Right lobe of liver (tissue), 4 donors: Measurements from ENCODE around the gene PRKAR2B.
"Not testable (repeated sequence)": the region's sequence is repeated elsewhere in the genome, so short reads cannot be mapped to it uniquely, and the experiment has no call there.

Experiments
- POLR2A ChIP-seq: fragments of 450-650 bp; IDR thresholded peaks from one replicate; pipeline ENCODE4 v1.6.1; 2017; ENCODE audit warnings: antibody characterized with exemption, mild to moderate bottlenecking
- TF ChIP-seq, protein P1 (sequence below), 4 donors: fragments of 200-600 bp in 3 of 4; fragments of 450-650 bp in 1 of 4; IDR thresholded peaks; one replicate each; pipeline versions ENCODE4 v1.5.1 to v1.8.0; 2016 to 2022; ENCODE audit warnings: antibody characterized with exemption in 4 of 4, mild to moderate bottlenecking in 2 of 4
- donor health status: DM: no; HTN: no; CAD: no.
- donor health status: DM: no; HTN: no; CAD: no.
- donor health status: DM: no; HTN: yes; CAD: no.

DNA sequence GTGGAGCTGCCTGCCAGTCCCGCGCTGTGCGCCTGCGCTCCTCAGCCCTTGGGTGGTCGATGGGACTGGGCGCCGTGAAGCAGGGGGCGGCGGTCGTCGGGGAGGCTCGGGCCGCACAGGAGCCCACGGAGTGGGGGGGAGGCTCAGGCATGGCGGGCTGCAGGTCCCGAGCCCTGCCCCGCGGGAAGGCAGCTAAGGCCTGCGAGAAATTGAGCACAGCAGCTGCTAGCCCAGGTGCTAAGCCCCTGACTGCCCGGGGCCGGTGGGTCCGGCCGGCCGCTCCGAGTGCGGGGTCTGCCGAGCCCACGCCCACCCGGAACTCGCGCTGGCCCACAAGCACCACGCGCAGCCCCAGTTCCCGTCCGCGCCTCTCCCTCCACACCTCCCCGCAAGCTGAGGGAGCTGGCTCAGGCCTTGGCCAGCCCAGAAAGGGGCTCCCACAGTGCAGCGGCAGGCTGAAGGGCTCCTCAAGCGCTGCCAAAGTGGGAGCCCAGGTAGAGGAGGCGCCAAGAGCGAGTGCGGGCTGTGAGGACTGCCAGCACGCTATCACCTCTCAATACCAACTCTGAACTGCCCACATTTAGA lies 2.1 kb upstream of the PRKAR2B start:
- TF ChIP-seq, protein P1, sequence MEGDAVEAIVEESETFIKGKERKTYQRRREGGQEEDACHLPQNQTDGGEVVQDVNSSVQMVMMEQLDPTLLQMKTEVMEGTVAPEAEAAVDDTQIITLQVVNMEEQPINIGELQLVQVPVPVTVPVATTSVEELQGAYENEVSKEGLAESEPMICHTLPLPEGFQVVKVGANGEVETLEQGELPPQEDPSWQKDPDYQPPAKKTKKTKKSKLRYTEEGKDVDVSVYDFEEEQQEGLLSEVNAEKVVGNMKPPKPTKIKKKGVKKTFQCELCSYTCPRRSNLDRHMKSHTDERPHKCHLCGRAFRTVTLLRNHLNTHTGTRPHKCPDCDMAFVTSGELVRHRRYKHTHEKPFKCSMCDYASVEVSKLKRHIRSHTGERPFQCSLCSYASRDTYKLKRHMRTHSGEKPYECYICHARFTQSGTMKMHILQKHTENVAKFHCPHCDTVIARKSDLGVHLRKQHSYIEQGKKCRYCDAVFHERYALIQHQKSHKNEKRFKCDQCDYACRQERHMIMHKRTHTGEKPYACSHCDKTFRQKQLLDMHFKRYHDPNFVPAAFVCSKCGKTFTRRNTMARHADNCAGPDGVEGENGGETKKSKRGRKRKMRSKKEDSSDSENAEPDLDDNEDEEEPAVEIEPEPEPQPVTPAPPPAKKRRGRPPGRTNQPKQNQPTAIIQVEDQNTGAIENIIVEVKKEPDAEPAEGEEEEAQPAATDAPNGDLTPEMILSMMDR (IDR thresholded peaks at IDR 0.05) = not testable (repeated sequence)
- not testable (repeated sequence) for TF ChIP-seq POLR2A
